ENCODE data around the gene FBXL19. TPM values are rescaled to one million over a fixed set of nuclear protein-coding genes. Genes with fewer than 3 reads are reported as not detected.

Gene FBXL19
- total and polyA plus RNA-seq, 2 experiments from 2014 or later = 2.1 to 19.4 TPM

DNA sequence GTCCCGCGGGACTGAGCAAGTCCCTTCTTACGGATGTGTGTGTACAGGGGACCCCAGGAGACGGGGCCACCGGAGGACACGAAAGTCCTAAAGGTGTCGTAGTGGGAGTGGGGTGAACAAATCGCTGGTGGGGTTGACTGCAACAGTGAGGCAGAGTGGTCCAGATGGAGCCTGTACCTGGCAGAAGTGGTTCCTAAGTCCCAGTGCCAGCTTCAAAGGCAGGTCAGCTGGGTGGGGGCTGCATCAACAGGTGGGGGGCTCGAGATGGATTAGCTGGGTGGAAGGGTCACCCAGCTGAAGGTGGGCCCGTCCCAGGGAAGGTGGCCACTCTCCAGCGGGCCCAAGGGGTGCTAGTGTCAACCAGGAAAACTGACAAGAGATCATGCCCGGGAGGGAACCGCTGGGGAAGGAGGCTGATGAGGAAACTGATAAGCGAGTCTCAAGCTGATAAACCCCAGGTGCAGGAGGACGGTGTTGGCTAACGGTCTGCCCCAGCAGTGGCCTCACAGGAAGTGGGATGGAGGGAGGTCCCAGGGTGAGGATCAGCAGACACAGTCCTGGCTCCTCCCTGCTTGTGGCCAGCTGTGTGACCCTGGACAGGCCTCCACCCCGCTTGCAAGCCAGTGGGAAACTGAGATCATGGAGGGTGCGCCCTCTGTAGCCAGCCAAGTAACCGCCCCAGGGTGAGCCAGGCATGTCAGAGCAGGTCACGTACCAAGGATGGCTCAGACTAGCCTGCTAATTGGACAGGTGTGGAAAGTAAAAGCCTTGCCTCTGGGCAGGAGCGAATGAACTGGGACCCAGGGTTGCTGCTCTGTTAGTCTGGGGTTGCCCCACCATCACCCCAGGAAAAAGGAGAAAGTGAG is 26.5 kb downstream of the FBXL19 start:
- Histone ChIP-seq H4K20me1 (ENCODE audit: insufficient read depth, poor library complexity, severe bottlenecking) (no peaks in the 10 kb centered on the region), H3K4me2 (peak overlapping the region; percentile 96), H3K27ac (peak overlapping the region; percentile 98), H3K4me3 (peak overlapping the region; percentile 99), H3K9me2 (replicated peaks; ENCODE audit: insufficient read depth) (no peaks in the 10 kb centered on the region), H3K9me3 (ENCODE audit: low read depth) (no peaks in the 10 kb centered on the region), H3K79me2 (peaks cover 27% of the 10 kb centered on the region), H2AFZ (no peak overlapping the region), H3K27me3 (no peaks in the 10 kb centered on the region), H3K36me3 (replicated peaks; ENCODE audit: insufficient read depth, low read depth) (no peaks in the 10 kb centered on the region), H3K4me1 (ENCODE audit: insufficient read depth) (peaks cover 19% of the 10 kb centered on the region)
- no peak for TF ChIP-seq EZH2phosphoT487 (IDR thresholded peaks at IDR 0.05; ENCODE audit: low read depth, severe bottlenecking, unreplicated experiment)
- DNase-seq (ENCODE audit: low spot score) = peak; percentile 84
- WGBS (ENCODE audit: low lambda C conversion rate, missing lambda C conversion rate) = 7% methylated on average over 19 of the region's 21 CpGs

GRCh38 chr16:30950516-30951065 is 27.2 kb downstream of the FBXL19 start:
- Histone ChIP-seq H3K4me3 (no peak overlapping the region), H3K4me1 (ENCODE audit: insufficient read depth) (peaks cover 19% of the 10 kb centered on the region), H3K36me3 (replicated peaks; ENCODE audit: insufficient read depth, low read depth) (no peaks in the 10 kb centered on the region), H3K79me2 (peaks cover 24% of the 10 kb centered on the region), H3K27me3 (no peaks in the 10 kb centered on the region), H4K20me1 (ENCODE audit: insufficient read depth, poor library complexity, severe bottlenecking) (no peaks in the 10 kb centered on the region), H3K4me2 (peak overlapping the region; percentile 96), H2AFZ (no peak overlapping the region), H3K9me3 (ENCODE audit: low read depth) (no peaks in the 10 kb centered on the region), H3K27ac (peak overlapping the region; percentile 66), H3K9me2 (replicated peaks; ENCODE audit: insufficient read depth) (no peaks in the 10 kb centered on the region)
- 81% methylated on average over 8 of the region's 8 CpGs for WGBS (ENCODE audit: low lambda C conversion rate, missing lambda C conversion rate)
- DNase-seq (ENCODE audit: low spot score) = no peak
- TF ChIP-seq CTCF (IDR thresholded peaks at IDR 0.05; ENCODE audit: poor library complexity) (no peak), EZH2phosphoT487 (IDR thresholded peaks at IDR 0.05; ENCODE audit: low read depth, severe bottlenecking, unreplicated experiment) (no peak), EZH2 (IDR thresholded peaks at IDR 0.05; ENCODE audit: borderline replicate concordance) (no peak)

- Histone ChIP-seq H3K79me2 (peaks cover 24% of the 10 kb centered on the region), H4K20me1 (ENCODE audit: insufficient read depth, poor library complexity, severe bottlenecking) (no peaks in the 10 kb centered on the region), H3K36me3 (replicated peaks; ENCODE audit: insufficient read depth, low read depth) (no peaks in the 10 kb centered on the region), H3K4me2 (peak overlapping the region; percentile 96), H3K4me3 (no peak overlapping the region), H3K27me3 (no peaks in the 10 kb centered on the region), H2AFZ (no peak overlapping the region), H3K27ac (peak overlapping the region; percentile 66), H3K9me2 (replicated peaks; ENCODE audit: insufficient read depth) (no peaks in the 10 kb centered on the region), H3K4me1 (ENCODE audit: insufficient read depth) (peaks cover 19% of the 10 kb centered on the region), H3K9me3 (ENCODE audit: low read depth) (no peaks in the 10 kb centered on the region)
- 87% methylated on average over 1 of the region's 1 CpG for WGBS (ENCODE audit: low lambda C conversion rate, missing lambda C conversion rate)
- no peak for TF ChIP-seq EZH2phosphoT487 (IDR thresholded peaks at IDR 0.05; ENCODE audit: low read depth, severe bottlenecking, unreplicated experiment)
- no peak for TF ChIP-seq CTCF (IDR thresholded peaks at IDR 0.05; ENCODE audit: poor library complexity)
- TF ChIP-seq EZH2 (IDR thresholded peaks at IDR 0.05; ENCODE audit: borderline replicate concordance) = no peak
- DNase-seq (ENCODE audit: low spot score) = no peak
These were observed 27.8 kb downstream of the FBXL19 start for GRCh38 chr16:30951193-30951592.

DNA sequence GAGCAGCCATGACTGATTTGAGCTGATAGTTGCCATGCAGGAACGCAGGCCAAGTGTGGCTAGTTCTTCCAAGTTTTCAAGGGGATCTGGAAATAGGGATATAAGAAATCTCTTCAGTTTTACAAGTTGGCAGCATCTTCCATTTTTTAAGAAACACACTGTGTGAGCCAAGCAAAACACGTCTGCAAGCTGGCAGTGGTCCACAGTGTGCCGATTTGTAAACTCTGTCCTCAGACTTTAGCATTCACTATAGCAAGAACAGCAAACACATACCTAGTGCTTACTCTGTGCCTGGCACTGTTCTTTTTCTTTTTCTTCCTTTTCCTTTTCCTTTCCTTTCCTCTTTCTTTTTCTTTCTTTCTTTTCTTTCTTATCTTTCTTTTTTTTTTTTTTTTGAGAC is 28.4 kb downstream of the FBXL19 start:
- Histone ChIP-seq H3K27ac (peak overlapping the region; percentile 66), H3K4me1 (ENCODE audit: insufficient read depth) (peaks cover 19% of the 10 kb centered on the region), H3K36me3 (replicated peaks; ENCODE audit: insufficient read depth, low read depth) (no peaks in the 10 kb centered on the region), H4K20me1 (ENCODE audit: insufficient read depth, poor library complexity, severe bottlenecking) (no peaks in the 10 kb centered on the region), H3K79me2 (peaks cover 24% of the 10 kb centered on the region), H3K9me2 (replicated peaks; ENCODE audit: insufficient read depth) (no peaks in the 10 kb centered on the region), H3K9me3 (ENCODE audit: low read depth) (no peaks in the 10 kb centered on the region), H2AFZ (no peak overlapping the region), H3K4me3 (no peak overlapping the region), H3K4me2 (no peak overlapping the region), H3K27me3 (no peaks in the 10 kb centered on the region)
- no peak for TF ChIP-seq EZH2 (IDR thresholded peaks at IDR 0.05; ENCODE audit: borderline replicate concordance)
- DNase-seq (ENCODE audit: low spot score) = no peak
- WGBS (ENCODE audit: low lambda C conversion rate, missing lambda C conversion rate) = 64% methylated on average over 3 of the region's 3 CpGs

Data from hepatocyte (in vitro differentiated cells).